ENCODE measurements around the gene MLST8. TPM values are rescaled to one million over a fixed set of nuclear protein-coding genes. Genes with fewer than 3 reads are reported as not detected.
"Not testable (repeated sequence)": the region's sequence is repeated elsewhere in the genome, so short reads cannot be mapped to it uniquely, and the experiment has no call there.

MLST8 gene
- total and polyA plus RNA-seq, 8 donors, result 16.6 to 62.8 (median 20.7) TPM

GRCh38 chr16:2199095-2199494, 6.2 kb upstream of the MLST8 start:
- ATAC-seq, result no peak
- Histone ChIP-seq H3K27me3 (no peaks in the 10 kb centered on the region), H3K9me3 (no peaks in the 10 kb centered on the region), H3K4me3 (no peak overlapping the region), H3K4me1 (peaks cover 5 to 7% (median 7%) of the 10 kb centered on the region in 3 donors), H3K36me3 (no peaks in the 10 kb centered on the region), H3K27ac (no peak overlapping the region)
- DNase-seq, result no peak
- FAIRE-seq, result no peak
- no peak for TF ChIP-seq CTCF (IDR thresholded peaks at IDR 0.05)
- intact Hi-C loops (cut with DNase I), result loop anchor here in 1 of 3 donors (10.0 kb wide), 1 partner anchor 56 kb away; the partner anchor contains the start of gene ECI1
- WGBS, 2 donors, result 73 to 74% methylated on average over 5 of the region's 5 CpGs

- ATAC-seq (no peak), FAIRE-seq (no peak), DNase-seq (peak in 1 of 6 donors; percentile 57)
- H3K36me3 ChIP-seq, result no peaks in the 10 kb centered on the region
- no peaks in the 10 kb centered on the region for H3K9me3 ChIP-seq
- intact Hi-C loops (cut with DNase I), result loop anchor here in 1 of 3 donors (10.0 kb wide), 1 partner anchor 55 kb away; the partner anchor contains the start of gene ECI1
- WGBS, 2 donors, result 72 to 75% methylated on average over 14 of the region's 14 CpGs
- H3K4me1 ChIP-seq, result peaks cover 5 to 8% (median 7%) of the 10 kb centered on the region in 3 donors
- no peak overlapping the region for H3K4me3 ChIP-seq
- H3K27ac ChIP-seq, result no peak overlapping the region
- TF ChIP-seq CTCF (IDR thresholded peaks at IDR 0.05), result no peak
- no peaks in the 10 kb centered on the region for H3K27me3 ChIP-seq
Observed at GRCh38 chr16:2199621-2200139, 5.6 kb upstream of the MLST8 start.

GRCh38 chr16:2200313-2200712, 4.9 kb upstream of the MLST8 start:
- no peaks in the 10 kb centered on the region for H3K9me3 ChIP-seq

GRCh38 chr16:2203119-2203688, 2.0 kb upstream of the MLST8 start:
- not testable (repeated sequence) for FAIRE-seq

More at GRCh38 chr16:2200313-2200712, 4.9 kb upstream of the MLST8 start:
- FAIRE-seq, result no peak
- Histone ChIP-seq H3K4me1 (peaks cover 5 to 9% (median 7%) of the 10 kb centered on the region in 3 donors), H3K27me3 (no peaks in the 10 kb centered on the region), H3K27ac (no peak overlapping the region), H3K36me3 (no peaks in the 10 kb centered on the region), H3K4me3 (no peak overlapping the region)
- 84 to 87% methylated on average over 6 of the region's 6 CpGs for WGBS, 2 donors
- intact Hi-C loops (cut with DNase I), result no loop called here
- no peak for ATAC-seq
- DNase-seq, result no peak
- no peak for TF ChIP-seq CTCF (IDR thresholded peaks at IDR 0.05)

GRCh38 chr16:2204416-2205103, 694 bp upstream of the MLST8 start:
- Histone ChIP-seq H3K36me3 (peaks cover 0 to 23% (median 5%) of the 10 kb centered on the region in 3 donors), H3K27me3 (no peaks in the 10 kb centered on the region), H3K4me1 (peaks cover 0 to 8% (median 0%) of the 10 kb centered on the region in 3 donors), H3K9me3 (no peaks in the 10 kb centered on the region), H3K27ac (peak overlapping the region; percentile 90 to 95 (median 94)), H3K4me3 (peak overlapping the region; percentile 65 to 93 (median 85))
- ATAC-seq (no peak), DNase-seq (no peak), FAIRE-seq (no peak)
- intact Hi-C loops (cut with DNase I), result no loop called here
- no peak for TF ChIP-seq CTCF (IDR thresholded peaks at IDR 0.05)
- 79 to 82% methylated on average over 13 of the region's 13 CpGs for WGBS, 2 donors

More at GRCh38 chr16:2203119-2203688, 2.0 kb upstream of the MLST8 start:
- H3K27ac ChIP-seq; ATAC-seq; H3K27me3 ChIP-seq; intact Hi-C loops (cut with DNase I); DNase-seq; H3K4me3 ChIP-seq; H3K4me1 ChIP-seq; H3K9me3 ChIP-seq: not testable (repeated sequence)
- H3K36me3 ChIP-seq, result peaks cover 0 to 13% (median 0%) of the 10 kb centered on the region in 3 donors
- WGBS, 2 donors, result 94 to 97% methylated on average over 8 of the region's 8 CpGs
